ENCODE data around the gene RFC1.

DNA sequence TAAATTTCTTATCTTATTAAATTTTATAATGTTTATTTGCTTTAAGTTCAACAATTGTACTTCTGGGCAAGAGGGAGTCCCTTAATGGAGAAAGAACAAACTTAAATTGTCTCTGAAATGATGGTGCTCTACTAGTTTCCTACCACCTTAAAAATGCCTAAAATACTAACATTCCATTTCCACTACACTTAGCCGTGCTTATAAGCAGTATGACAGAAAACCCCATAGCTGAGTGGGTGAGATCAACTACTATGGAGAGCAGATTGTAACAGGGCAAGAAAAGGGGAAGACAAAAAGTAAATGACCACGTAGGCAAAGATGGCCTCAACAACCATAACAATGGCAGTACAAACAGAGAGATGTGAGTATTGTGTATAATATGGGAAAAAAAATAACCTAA lies 35.0 kb downstream of the RFC1 start:
- TF ChIP-seq, protein P1, sequence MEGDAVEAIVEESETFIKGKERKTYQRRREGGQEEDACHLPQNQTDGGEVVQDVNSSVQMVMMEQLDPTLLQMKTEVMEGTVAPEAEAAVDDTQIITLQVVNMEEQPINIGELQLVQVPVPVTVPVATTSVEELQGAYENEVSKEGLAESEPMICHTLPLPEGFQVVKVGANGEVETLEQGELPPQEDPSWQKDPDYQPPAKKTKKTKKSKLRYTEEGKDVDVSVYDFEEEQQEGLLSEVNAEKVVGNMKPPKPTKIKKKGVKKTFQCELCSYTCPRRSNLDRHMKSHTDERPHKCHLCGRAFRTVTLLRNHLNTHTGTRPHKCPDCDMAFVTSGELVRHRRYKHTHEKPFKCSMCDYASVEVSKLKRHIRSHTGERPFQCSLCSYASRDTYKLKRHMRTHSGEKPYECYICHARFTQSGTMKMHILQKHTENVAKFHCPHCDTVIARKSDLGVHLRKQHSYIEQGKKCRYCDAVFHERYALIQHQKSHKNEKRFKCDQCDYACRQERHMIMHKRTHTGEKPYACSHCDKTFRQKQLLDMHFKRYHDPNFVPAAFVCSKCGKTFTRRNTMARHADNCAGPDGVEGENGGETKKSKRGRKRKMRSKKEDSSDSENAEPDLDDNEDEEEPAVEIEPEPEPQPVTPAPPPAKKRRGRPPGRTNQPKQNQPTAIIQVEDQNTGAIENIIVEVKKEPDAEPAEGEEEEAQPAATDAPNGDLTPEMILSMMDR (IDR thresholded peaks at IDR 0.05 in 8 of 11, conservative IDR thresholded peaks at IDR 0.05 in 3 of 11) = no peak
- no peak for TF ChIP-seq POLR2A (IDR thresholded peaks at IDR 0.05)
- no peak for TF ChIP-seq POLR2AphosphoS5 (IDR thresholded peaks at IDR 0.05)

Data from spleen (tissue), 7 donors.